NCI-H1436 (cell line): ENCODE measurements around the gene MAML3.

Experiments
- DNase-seq: peaks from one replicate; lab custom pipeline; 2025; lab: John Stamatoyannopoulos, UW

Gene MAML3

DNA sequence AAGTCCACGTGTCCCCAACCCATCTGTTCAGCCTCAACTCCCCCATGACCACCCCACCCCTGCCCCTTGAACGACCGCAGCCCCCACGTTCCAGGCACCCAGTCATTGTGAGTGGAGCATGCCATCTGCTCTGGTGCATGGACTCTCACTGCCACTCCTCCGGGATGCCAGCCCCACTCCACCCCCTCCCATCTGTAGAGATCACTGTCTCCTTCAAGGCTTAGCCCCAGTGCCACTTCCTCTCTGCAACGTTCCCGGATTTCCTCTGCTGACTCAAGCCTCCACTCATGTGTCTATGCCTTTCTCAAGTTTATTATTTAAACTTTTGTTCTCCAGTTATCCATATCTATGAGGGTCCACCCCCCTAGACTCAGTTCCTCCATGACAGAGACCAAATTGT is 54.0 kb downstream of the MAML3 start:
- DNase-seq = no peak

DNA sequence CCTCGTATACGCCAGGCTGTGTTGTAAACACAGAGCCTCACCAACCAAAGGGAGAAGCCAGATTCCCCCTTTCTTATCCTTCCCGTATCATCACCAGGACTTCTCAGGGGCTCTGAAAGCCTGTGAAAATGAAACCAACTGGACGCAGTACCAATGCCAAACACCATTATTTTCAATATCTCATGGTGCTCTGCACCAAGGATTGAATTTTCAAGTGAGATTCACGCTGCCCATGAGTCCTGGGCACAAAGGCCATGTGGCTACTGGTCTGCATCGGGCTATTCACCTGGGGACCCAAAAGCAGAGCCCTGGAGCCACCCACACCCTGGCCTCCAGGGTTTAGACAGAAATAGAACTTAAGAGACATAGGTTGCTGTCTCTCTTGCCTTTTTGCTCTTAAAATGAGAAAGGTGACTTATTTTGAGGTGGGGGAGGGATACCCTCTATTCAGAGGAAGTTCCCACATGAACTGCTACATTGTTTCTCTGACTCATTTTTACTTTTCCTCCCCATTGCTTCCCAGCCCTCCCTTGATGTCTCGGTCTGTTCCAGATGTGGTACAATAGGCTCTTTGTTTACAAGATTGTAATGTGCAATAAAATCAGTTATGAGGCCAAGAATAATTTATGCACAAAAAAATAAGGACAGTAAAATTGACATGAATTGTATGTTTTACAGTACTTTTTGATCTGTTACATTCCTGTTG is 55.4 kb downstream of the MAML3 start:
- no peak for DNase-seq

DNA sequence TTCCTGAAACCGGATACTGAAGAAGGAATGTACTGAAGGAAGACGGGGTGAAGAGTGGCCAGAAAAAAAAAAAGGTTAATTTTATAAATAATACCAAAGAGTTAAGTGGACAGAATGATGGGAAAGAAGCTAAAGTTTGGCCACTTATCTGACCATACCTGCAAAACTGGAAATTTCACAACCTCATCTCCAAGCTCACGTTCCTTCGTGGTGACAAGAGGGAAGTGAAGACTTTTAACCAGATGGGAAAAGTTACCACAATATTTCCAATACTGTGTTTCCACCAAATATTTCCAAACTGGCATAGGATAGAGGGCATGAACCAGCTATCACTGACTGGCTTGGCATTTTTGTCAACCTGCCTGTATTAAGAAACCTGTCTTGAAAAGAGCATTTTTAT is 56.4 kb downstream of the MAML3 start:
- DNase-seq = no peak

DNA sequence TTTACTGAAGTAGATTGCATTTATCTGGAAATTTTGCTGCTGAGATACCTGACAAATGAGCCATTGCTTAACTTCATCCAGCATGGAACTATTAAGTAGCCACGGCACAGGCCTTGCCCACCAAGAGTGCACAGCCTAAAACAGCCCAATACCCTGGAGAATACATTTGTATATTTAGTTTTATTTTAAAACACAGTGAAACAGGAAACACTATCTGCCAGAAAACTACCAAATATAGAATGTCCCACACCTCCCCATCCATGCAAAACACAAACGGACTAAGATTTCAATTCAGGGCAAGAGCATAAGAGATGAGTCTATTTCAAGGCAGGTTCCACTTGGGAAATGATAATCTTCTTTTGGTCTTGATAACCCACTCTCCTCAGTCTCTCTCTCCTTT is 57.1 kb downstream of the MAML3 start:
- no peak for DNase-seq

DNA sequence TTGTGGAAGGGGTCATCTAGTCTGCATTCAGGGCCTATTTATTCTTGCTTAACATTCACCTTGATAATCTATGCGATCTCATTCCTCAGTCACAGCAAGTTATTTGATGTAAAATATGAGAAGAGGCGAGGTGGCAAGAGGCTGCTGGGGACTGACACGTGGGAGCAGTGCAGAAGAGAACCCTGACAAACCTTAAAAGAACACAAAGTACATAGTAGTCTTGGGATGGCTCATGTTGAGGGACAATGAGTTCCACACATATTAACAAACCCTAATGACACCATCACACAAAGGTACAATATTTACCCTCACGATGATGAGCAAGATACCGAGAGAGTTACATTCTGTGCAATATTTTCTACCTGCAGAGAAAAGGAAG is 57.5 kb downstream of the MAML3 start:
- DNase-seq = no peak

DNA sequence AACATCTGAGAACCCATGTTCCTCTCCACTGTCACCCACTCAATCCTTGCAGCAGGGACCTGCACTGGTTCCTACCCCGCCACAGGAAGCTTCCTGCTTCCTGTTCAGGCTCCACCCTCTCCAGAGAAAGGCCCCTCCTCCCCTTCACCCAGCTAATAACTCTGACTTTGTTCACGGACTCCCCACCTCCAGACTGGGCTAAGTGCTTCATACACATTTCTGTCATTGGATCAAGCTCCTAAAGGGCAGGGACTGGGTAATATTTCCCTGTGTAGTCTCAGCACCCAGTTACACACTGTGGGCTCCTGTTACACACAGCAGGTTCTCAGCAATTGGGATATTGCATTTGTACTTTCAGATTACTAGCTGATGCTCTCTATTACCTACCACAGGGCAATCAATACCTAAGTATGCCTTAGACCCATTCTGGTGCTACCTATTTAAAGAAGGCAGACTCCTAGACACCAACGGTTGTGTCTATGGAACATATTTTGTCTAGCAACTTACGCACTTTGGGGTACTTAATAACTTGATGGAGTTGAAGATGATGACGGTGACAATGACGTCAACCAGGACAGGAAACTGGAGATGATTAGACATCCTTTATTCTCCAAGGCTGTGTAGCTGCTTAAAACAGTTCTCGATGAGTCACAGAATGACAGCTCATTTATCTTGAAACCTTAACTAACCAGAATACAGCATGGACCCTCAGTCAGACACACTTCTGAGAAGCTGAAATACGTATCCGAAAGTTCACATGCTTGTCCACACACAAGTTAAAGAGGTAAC is 58.1 kb downstream of the MAML3 start:
- DNase-seq = peak; percentile 77

DNA sequence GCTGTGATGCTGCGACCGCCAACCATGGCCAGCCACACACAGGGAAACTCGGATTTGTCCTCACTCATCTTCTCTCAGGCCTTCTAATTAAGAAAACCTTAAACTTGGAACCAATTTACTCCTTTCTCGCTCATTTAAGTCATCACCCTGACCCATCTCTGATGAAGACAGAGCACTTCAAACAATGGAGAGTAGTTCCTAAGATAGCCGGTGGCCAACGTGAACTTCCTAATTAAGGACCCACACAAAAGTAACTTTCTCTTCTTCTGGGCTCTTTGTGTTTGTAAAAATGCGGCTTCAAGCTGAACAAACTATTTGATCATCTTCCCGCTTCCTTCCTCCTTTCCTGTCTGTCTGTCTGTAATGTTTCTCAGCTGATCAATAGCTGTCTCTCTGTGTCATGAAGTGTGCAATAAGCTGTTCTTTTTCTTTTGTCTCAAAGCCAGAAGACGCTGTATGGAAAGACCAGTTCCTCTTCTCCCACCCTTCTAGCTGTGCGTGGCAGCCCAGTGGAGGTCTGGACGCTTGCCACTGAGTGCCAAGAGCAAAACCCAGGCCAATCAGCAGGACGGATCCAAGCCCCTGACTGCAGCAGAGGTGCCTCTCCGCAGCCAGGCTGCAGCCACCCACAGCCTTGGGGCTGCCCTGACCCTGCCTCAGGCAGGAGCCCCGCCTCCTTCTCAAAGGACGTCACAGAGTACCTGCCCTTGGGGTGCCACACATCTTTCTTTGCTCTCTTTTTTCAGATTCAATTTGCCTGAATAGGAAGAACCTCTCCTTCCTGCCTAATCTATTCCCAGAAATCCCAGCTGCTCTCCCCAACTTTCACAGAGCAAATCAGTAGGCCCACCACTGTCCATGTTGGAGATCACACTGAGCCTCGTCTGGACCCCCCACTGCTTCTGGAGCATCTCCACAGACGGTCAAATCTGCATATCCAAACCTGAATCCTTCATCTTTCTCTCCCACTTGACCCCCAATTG is 59.3 kb downstream of the MAML3 start:
- peak; percentile 27 for DNase-seq

DNA sequence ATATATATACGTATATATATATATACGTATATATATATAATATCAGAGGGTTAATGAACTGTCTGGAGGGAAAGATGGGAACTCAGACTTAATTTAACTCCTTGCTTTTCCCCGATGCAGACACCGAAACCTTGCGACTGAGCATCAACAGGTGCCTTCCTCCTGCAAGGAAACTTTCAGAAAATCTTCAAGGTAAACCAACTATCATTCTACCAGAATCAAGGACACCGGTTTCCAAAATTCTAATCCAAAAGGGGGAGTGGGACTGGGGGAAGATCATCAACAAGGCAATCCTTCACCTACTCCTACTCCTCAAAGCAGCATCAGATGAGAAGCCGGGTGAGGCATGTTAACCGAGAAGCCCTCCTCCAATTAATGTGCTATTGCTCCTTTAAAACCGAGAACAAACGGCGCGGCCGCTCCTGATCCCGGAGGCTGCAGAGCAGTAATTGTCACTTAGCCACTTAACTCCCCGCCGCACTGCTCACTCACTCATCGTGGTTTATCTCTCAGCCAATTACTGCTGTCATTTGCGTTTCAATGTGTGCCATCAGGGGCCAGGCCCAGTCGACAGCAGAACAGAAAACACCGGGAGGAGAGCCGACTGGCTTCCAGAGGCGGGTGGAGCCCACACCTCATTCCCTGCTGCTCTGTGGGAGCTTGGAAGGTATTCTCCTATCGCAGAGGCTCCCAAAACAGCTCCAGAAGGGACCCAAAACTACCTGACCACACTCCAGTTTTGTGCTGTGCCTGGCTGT is 61.7 kb downstream of the MAML3 start:
- DNase-seq = peak; percentile 88

DNA sequence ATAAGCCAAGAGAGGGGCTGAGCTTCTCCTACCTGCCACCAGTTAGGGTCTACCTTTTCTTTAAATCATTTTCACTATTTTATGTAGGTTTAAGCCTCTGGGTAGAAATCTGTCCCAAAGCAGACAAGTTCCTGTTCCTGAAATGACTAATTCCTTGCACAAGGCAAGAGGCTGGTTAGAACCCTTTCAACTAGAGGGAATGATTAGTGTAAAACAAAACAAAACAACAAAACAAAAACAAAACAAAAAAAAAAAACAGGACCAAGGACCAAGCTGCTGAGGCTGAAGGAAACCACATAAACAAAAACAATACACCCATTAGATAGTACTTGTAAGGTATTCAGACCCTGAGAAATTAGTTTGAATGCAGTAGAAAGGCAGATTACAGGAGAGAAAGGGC is 62.7 kb downstream of the MAML3 start:
- no peak for DNase-seq

DNA sequence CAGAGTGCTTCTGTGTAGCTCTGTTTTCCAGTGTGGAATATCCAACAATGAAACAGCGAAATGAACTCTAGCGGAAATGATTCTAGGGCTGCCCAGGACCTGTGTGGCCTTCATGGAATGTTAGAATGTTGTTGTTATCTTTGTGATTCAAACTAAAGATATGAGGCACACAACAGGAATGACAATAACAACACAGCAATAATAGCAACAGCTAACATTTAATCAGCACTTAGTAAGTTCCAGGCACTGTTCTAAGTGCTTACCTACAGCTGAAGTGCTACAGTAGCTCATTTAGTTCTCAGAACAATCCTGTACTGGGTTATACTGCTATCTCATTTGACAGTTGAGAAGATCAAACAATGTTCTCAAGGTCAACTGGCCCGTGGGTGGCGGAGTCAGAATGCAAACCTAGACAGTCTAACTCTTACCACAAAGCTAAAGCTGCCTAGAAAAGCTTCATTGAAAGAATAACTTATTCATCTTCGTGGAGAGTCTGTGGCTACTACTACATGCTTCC is 63.7 kb downstream of the MAML3 start:
- no peak for DNase-seq

DNA sequence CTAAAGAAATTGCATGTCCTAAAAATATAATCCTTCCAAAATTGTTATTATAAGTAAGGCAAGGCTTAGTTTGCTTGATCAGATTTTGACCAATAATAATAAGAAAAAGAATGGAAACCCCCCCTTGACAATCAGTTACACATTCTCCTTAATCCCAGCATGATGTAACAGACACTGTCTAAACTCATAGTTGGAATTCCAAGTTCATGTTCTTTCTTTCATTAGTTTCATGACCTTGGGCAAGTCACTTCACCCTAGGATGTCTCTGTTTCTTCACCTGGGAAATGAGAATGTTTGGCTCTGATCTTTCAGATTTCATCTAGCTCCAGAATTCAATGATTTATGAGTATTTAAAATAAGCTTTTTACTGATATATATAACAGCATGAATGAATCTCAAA is 64.8 kb downstream of the MAML3 start:
- DNase-seq = no peak

DNA sequence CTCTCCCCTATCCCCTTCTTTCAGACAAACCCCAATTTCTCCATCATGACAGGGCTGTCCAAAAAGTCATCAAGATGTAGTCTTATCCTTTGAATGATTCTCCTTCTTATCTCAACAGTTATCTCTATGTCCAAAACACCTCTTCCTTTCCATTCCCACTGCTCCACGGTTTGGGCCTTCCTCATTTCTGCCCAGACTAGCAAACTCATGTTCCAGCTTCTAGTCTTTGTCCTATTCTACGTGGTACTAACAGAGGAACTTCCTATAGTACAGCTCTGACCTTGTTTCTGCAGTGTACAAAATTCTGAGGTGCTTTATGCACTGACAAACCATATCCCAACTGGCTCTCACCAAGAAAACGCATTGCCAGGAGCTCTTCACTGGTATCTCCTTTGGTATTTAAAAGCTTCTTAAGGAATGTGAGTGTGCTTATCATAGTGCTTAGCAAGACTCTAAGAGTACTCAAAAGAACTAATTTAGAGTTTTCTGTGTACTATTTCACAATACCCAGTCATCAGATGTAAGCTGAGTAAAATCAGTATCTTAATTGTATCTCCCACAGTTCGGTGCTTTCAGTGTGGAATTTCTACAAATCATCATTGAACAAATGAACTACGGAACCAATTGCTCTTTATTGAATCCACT is 65.5 kb downstream of the MAML3 start:
- no peak for DNase-seq

DNA sequence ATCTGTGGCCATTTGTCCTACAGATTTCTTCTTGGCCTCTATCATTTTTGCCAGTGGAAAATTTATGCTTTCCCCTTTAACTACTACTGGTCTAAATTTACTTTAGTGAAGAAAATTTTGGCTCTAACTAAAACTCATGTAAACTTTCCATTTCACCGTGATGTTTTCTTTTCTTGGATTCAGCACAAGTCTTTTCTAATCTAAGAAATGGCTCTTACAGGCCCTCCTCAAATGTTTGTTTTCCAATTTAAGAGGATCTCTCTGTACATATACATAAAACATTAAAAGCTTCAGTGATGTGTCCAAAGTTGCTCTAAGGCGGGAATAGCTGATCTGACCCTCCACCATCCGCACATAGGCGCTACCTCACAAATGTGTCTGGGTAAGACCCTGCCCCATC is 68.1 kb downstream of the MAML3 start:
- DNase-seq = no peak

DNA sequence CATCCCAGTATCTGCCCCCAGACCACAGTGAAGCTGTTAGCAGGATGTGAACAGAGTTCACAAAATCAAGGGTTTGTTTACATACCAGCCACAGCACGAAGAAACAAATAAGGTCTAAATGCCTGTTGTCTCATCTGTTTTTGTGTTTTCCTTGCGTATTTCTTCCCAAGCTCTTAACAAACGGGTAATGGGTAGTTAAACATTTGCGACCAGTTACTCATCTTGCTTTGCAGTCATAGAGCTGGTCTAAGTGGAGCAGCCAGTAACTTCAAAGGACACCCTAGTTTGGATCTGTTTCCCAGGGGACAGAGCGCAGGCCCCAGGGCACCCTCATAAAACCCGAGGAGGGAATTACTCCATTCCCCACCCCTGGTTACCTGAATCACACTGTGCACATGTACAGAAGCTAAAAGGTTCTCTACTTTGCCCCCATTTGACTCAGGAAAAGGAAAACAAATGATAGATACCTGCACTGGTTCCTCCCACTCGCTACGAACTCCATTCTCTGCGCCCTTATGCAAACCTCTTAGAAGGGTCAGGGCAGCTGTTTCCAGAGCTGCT is 68.8 kb downstream of the MAML3 start:
- peak; percentile 27 for DNase-seq

DNA sequence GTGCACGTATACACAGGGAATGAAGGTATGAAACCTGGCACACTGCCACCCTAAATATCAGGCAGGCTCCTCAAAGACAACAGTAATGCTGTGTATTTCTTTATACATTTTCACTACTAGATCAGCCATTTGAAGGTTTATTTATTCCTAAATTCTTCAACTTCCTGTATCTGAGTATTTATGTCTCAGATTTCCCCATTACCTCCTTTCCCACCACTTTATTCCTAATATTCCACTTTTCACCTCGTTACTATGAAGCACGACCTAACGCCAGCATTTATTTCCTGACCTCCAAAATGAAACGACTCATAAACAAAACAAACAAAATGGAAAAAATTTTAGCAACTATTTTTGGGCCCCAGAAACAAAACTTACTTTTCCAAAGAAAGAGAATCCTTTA is 69.6 kb downstream of the MAML3 start:
- no peak for DNase-seq

DNA sequence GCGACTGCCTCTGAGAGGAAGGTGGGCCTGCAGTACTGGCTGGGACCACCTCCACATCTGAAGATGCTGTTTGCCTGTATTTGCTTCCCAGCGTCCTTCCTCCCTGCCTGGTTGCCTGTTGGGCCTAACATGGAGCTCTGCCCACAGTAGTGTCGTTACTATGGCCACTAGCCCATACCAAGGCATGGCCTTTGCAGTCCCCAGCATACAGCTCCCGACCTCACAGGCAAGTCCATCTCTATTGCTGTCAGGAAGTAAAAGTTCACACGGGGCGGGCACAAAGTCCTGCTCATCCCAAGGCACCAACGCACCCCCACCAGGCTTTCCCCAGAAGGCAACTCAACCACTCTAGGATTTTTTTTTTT is 71.6 kb downstream of the MAML3 start:
- DNase-seq = no peak

DNA sequence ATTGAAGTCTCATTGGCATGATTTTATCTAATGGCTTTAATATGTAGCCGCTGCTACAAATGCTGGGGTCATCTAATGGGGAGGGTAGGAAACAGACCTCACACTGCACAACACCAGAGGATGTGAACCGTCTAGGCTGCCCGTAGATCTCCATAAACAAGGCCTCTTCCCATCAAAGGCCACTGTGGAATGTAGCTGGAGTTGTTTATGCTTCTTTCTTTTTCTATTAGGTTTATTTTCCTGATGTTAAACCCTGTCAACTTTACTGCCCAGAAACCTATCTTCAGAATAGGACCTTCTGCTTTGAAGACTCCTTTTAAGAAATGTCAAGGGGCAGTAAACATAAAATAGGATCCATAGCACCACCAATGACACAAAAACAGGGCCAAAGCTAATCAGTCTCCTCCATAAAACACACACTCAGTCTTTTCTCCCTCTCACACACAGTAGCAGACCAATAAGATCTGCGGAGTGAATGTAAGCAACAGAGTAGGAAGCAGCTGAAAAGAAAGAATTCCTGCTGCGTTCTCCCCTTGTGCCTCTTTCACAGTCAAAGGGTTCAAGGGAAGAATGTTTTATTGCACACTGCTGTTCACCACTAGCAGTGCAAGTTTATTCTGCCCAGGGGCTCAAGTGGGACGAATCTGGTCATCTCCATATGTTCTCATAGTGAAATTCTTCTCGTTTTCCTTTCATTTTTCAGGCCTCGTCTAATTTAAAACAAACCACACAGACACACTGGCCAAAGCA is 72.2 kb downstream of the MAML3 start:
- DNase-seq = no peak

DNA sequence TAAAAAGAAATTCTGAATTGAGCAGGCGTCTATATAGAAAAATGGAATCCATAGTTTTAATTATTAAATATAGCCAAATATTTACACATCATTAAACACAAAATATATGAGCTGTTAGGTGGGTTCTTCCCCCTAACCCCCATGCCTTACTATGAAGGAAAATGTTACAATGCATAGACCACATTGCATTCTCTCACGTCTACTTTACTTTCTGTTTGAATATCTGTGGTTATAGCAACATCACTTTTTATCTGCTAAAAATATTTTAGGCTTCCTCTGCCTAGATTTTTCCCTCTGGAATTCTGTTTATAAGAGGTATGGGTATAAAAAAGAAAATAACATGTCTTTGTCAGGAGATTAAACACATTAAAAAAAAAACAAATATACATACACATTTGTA is 73.1 kb downstream of the MAML3 start:
- no peak for DNase-seq

DNA sequence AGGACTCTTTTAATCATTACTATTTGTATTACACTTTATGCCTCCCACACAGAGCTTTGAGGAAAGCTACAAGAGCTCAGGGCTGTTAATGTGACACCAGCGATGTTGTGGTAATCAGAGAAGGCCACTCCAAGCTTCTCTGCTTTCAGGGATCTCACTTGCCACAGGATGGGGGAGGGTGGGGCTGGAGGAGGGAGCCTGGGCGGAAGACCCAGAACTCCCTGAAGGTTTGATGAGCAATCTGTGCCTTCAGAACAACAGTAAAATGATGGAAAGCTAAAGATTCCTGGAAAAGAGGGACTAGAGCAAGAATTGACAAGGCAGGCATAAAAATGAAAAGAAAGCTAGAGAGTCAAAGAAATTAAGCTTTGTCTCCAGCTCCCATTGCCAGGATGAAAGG is 75.6 kb downstream of the MAML3 start:
- DNase-seq = peak; percentile 61

DNA sequence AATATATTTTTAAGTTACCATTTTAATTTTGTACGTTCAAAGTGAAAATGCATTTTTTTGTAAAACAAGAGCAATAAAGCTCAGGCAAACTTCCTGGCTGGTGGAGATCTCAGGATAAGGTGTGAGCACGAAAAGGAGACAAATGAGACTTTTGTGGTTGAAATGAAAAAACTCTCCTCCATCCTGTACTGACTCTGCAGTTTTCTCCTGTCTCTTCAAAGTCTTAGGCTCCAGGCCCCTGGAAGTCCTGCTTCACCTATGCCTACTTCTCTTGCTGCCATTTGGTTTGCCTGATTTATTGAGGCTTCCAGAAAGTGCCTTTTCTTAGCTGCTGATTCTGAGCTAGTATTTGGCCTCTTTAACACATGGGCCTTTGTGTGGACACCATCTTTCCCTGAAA is 77.7 kb downstream of the MAML3 start:
- no peak for DNase-seq
